ENCODE results near the gene EID2.

Gene EID2

GRCh38 chr19:39489756-39490155 lies 50.2 kb downstream of the EID2 start:
- Histone ChIP-seq H3K27ac (ENCODE audit: low read depth, low read length) (no peak overlapping the region), H3F3A (ENCODE audit: insufficient read depth) (0 out of 2 replicates have a peak, but pooled peaks cover 3% of the 10 kb centered on the region), H3K36me3 (ENCODE audit: low read length) (no peaks in the 10 kb centered on the region), H3K4me3 (ENCODE audit: insufficient read depth, low read length, poor library complexity, severe bottlenecking) (no peak overlapping the region), H3K9me3 (ENCODE audit: insufficient read depth, low read length) (no peaks in the 10 kb centered on the region), H3K9me2 (replicated peaks; ENCODE audit: insufficient read depth, low read length) (no peaks in the 10 kb centered on the region), H3K4me2 (ENCODE audit: low read depth, low read length, poor library complexity, severe bottlenecking) (no peak overlapping the region), H3K79me2 (ENCODE audit: insufficient read depth, low read length) (no peaks in the 10 kb centered on the region), H3K9ac (ENCODE audit: low read length) (no peak overlapping the region), H3K27me3 (ENCODE audit: low read length) (no peaks in the 10 kb centered on the region), H4K20me1 (ENCODE audit: low read depth, low read length) (no peaks in the 10 kb centered on the region), H2AFZ (ENCODE audit: low read depth, low read length, severe bottlenecking) (no peak overlapping the region)
- TF ChIP-seq EZH2phosphoT487 (conservative IDR thresholded peaks at IDR 0.05; ENCODE audit: low read length) (no peak), CTCF (IDR thresholded peaks at IDR 0.05; ENCODE audit: insufficient read depth, low read length, poor library complexity, severe bottlenecking) (no peak)
